ENCODE measurements around the gene EGFLAM. TPM values are rescaled to one million over a fixed set of nuclear protein-coding genes. Genes with fewer than 3 reads are reported as not detected.

EGFLAM gene
- total RNA-seq, 4 donors from 2014 or later = 15.0 to 103 (median 62.5) TPM

GRCh38 chr5:38420691-38421390 lies 162.5 kb downstream of the EGFLAM start:
- peak in 1 of 3 donors; percentile 38 for TF ChIP-seq CTCF (IDR thresholded peaks at IDR 0.05)
- ATAC-seq (ENCODE audit: low FRiP score) (peak; percentile 41), DNase-seq (ENCODE audit: low spot score) (peak; percentile 56)

DNA sequence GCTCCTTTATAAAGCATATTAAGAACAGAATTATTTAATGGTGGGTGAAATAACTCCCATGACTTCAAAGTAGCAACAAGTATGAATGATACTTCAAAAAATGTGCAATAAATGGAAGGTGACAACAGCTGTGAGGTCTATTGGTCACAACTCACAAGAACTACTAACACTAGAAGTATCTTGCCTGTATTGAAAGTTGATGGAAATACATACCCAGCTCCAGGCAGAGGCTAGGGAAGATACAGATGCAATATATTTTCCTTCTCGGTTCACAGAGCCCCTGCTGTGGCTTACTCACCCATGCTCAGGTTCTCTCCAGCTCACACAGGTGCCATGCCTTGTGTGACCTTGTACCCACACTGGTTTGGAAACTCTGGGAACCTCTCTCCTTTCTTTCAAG lies 164.3 kb downstream of the EGFLAM start:
- ATAC-seq (ENCODE audit: low FRiP score) (no peak), DNase-seq (ENCODE audit: low spot score) (no peak)
- TF ChIP-seq CTCF (IDR thresholded peaks at IDR 0.05) = no peak

DNA sequence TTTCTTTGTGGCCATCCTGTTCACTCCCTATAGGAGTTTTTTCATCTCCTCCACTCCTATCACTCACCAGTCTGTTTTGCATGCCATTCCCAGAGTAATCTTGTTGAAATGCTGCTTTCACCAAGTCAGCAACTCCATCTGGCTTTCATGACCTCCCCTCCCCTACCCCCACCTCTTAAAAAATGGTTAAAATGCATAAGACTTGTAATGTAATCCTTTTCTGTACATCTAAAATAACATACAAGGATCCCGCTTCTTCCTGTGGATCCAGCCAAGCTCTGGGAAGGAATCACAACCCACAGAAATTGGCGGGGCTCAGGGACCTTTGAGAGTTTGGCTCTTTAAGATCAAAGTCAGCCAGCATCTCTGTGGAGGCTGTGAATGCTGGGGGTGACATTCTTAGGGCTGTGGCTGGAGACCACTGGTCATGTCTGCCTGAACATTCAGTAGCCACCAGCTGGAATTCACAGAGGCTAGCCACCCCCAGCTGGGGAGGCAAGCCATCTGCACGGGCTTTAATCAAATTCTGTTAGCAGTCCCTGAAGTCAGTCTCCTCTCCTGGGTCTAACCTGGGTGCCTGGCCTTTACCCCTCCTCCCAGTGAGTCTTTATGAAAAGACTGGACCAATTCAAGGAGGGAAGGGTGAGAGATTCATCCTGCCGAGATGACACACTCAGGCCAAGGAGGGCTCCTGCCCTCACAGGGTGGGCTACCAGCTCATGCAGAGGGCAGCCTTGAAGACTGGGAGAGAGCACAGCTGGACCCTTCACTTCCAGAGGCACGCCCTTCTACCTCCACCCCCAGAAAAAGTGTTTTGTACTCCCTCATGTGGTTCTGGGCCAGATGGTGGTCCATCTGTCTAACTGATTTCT lies 165.2 kb downstream of the EGFLAM start:
- DNase-seq (ENCODE audit: low spot score) (no peak), ATAC-seq (ENCODE audit: low FRiP score) (no peak)
- no peak for TF ChIP-seq CTCF (IDR thresholded peaks at IDR 0.05)

GRCh38 chr5:38424148-38425060 lies 166.0 kb downstream of the EGFLAM start:
- ATAC-seq (ENCODE audit: low FRiP score) (no peak), DNase-seq (ENCODE audit: low spot score) (no peak)
- TF ChIP-seq CTCF (IDR thresholded peaks at IDR 0.05) = no peak

GRCh38 chr5:38426490-38426889 lies 168.1 kb downstream of the EGFLAM start:
- ATAC-seq (ENCODE audit: low FRiP score) = no peak
- DNase-seq (ENCODE audit: low spot score) = no peak
- TF ChIP-seq CTCF (IDR thresholded peaks at IDR 0.05) = no peak

GRCh38 chr5:38426986-38427950 lies 168.9 kb downstream of the EGFLAM start:
- no peak for DNase-seq (ENCODE audit: low spot score)
- ATAC-seq (ENCODE audit: low FRiP score) = no peak
- TF ChIP-seq CTCF (IDR thresholded peaks at IDR 0.05) = no peak
